ENCODE data around the gene HOXD9.

DNA sequence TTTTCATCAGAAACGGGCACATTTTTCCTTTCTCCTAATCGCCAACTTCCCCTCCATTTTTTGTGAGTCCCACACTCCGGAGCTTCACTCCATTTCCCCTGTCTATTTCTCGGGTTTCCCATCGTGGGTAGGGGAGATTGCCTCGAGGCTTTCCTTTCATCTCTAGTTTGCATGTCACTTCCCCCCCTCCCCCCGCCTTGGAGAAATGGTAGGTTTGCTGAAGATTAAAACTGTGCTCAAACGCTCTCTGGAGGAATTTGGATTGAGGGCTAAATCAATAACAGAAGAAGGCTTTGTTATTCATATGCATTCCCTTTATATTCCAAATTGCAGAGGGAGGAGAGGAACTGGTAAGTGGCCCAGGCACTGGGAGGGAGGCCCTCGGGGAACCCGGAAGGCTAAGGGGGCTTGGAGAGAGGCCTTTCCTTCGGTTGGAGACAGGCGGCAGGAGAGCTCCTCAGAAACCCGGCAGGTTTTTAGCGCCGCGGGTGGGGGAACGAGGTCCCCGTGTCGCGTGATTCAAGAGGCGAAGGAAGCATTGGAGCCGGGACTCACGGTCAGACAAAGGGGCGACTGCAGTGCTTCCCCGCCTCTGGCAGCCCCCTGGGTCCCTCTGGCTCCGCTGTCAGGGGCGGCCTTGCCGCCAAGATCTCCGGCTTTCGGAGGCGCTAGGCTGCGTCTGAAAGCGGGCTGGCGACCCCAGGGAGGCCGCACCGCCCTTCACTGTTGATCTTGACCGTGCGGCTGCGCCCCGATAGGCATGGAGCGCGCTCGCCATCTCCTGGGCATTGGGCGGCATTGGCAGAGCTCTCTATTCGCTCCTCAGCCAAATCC is 25.3 kb upstream of the HOXD9 start:
- TF ChIP-seq, protein P1, sequence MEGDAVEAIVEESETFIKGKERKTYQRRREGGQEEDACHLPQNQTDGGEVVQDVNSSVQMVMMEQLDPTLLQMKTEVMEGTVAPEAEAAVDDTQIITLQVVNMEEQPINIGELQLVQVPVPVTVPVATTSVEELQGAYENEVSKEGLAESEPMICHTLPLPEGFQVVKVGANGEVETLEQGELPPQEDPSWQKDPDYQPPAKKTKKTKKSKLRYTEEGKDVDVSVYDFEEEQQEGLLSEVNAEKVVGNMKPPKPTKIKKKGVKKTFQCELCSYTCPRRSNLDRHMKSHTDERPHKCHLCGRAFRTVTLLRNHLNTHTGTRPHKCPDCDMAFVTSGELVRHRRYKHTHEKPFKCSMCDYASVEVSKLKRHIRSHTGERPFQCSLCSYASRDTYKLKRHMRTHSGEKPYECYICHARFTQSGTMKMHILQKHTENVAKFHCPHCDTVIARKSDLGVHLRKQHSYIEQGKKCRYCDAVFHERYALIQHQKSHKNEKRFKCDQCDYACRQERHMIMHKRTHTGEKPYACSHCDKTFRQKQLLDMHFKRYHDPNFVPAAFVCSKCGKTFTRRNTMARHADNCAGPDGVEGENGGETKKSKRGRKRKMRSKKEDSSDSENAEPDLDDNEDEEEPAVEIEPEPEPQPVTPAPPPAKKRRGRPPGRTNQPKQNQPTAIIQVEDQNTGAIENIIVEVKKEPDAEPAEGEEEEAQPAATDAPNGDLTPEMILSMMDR (IDR thresholded peaks at IDR 0.05) = peak; percentile 70 to 95 (median 88)
- TF ChIP-seq EP300 (IDR thresholded peaks at IDR 0.05) = no peak
- no peak for TF ChIP-seq POLR2A (IDR thresholded peaks at IDR 0.05)
